Transverse colon (tissue), 3 donors: ENCODE measurements around the gene COL19A1.

Experiments
- CTCF ChIP-seq, 5 experiments: fragments of 200-600 bp in 3 of 5; fragments of 450-650 bp in 2 of 5; sonication (generic) in 3 of 5; IDR thresholded peaks; 1 replicate in 2 of 5; 2 replicates in 3 of 5; pipeline ENCODE4 v1.5.1; 2016 to 2017; ENCODE audit warnings: antibody characterized with exemption in 5 of 5, inconsistent platforms in 3 of 5, mild to moderate bottlenecking in 2 of 5, moderate library complexity in 1 of 5
- POLR2A ChIP-seq: fragments of 450-650 bp; IDR thresholded peaks from one replicate; pipeline ENCODE4 v1.6.1; 2016; ENCODE audit warnings: antibody characterized with exemption, mild to moderate bottlenecking, moderate library complexity

DNA sequence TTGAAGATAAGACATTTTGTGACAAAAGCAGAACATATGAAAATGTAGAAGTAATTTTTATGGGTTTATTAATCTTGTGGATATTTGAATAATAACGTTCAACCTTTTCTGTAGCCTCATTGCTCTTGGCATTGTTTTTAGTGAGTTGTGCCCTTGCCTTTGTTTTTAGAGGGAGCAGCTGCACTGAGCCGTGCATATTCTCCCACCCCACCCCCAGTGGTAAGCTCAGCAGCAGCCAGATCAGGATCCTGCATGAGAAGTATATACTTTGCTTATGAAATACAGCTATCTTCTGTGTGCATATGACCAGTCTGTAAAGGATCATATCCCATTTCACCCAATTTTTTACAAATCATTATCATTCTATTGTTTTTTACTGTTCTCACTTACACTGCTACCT is 252.3 kb downstream of the COL19A1 start:
- TF ChIP-seq CTCF (IDR thresholded peaks at IDR 0.05): no peak
- TF ChIP-seq POLR2A: no peak
